Measurements from ENCODE around the gene PKNOX2. TPM values are rescaled to one million over a fixed set of nuclear protein-coding genes. Genes with fewer than 3 reads are reported as not detected.

The PKNOX2 gene
- total and polyA plus RNA-seq, 2 of the 4 experiments (the other 2 are of a cell fraction): 0.72 to 2.3 TPM

GRCh38 chr11:125297346-125297915 lies 132.9 kb downstream of the PKNOX2 start:
- no peak overlapping the region for H2AK5ac ChIP-seq (ENCODE audit: low read depth, low read length)
- H4K20me1 ChIP-seq (ENCODE audit: insufficient read depth, low read length): no peaks in the 10 kb centered on the region
- H3K18ac ChIP-seq (ENCODE audit: low read depth, low read length): no peak overlapping the region
- H3K23ac ChIP-seq (ENCODE audit: low read depth, low read length): no peak overlapping the region
- H2AK9ac ChIP-seq (replicated peaks; ENCODE audit: low read depth, low read length, poor library complexity): no peak overlapping the region
- no peak overlapping the region for H4K91ac ChIP-seq (ENCODE audit: insufficient read depth, low read depth, low read length)
- TF ChIP-seq CEBPB (IDR thresholded peaks at IDR 0.05; ENCODE audit: low read depth, low read length) (no peak), RCOR1 (IDR thresholded peaks at IDR 0.05; ENCODE audit: insufficient replicate concordance, low read length) (no peak), CHD1 (IDR thresholded peaks at IDR 0.05; ENCODE audit: low read depth, low read length) (no peak), USF2 (IDR thresholded peaks at IDR 0.05; ENCODE audit: low read depth, low read length) (no peak), BHLHE40 (IDR thresholded peaks at IDR 0.05; ENCODE audit: low read depth, low read length) (no peak), RAD21 (IDR thresholded peaks at IDR 0.05; ENCODE audit: low read length) (no peak)
- TF ChIP-seq, protein P1, sequence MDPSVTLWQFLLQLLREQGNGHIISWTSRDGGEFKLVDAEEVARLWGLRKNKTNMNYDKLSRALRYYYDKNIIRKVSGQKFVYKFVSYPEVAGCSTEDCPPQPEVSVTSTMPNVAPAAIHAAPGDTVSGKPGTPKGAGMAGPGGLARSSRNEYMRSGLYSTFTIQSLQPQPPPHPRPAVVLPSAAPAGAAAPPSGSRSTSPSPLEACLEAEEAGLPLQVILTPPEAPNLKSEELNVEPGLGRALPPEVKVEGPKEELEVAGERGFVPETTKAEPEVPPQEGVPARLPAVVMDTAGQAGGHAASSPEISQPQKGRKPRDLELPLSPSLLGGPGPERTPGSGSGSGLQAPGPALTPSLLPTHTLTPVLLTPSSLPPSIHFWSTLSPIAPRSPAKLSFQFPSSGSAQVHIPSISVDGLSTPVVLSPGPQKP (IDR thresholded peaks at IDR 0.05; ENCODE audit: borderline replicate concordance, low read depth, low read length): no peak
- DNase-seq (no peak), ATAC-seq (ENCODE audit: low read depth) (no peak)
- H2BK120ac ChIP-seq (ENCODE audit: low read depth, low read length): no peak overlapping the region
- intact Hi-C loops (cut with micrococcal nuclease): no loop called here
- ChIA-PET POLR2A (ENCODE audit: unreplicated experiment) (interaction anchor here (0.5 kb wide), 1 partner anchor 41 kb away, joined by 3 read pairs; no protein-coding TSS in a partner anchor), CTCF (no interaction called here)
- no peak overlapping the region for H3K14ac ChIP-seq (replicated peaks; ENCODE audit: low read depth, low read length)
- H4K8ac ChIP-seq (ENCODE audit: low read depth in 2 of 2, low read length in 2 of 2): no peak overlapping the region
- no peak overlapping the region for H3K4me2 ChIP-seq (ENCODE audit: low read depth, low read length)
- H2BK5ac ChIP-seq (ENCODE audit: low read depth, low read length, poor library complexity, severe bottlenecking): no peak overlapping the region
- dilution Hi-C loops (cut with HindIII; ENCODE audit: low sequenced_read_pairs, unreplicated experiment): no loop called here
- in situ Hi-C loops (cut with MboI; ENCODE audit: low sequenced_read_pairs): no loop called here
- H3K56ac ChIP-seq (ENCODE audit: extremely low read depth, insufficient read depth, low read length): no peak overlapping the region
- WGBS, 2 experiments (ENCODE audit: extremely low coverage in 2 of 2, insufficient read length in 1 of 2): 87% methylated on average over 4 of the region's 7 CpGs; no CpG with 5 or more reads in 1 of the 2 experiments
- no peak overlapping the region for H2AFZ ChIP-seq (replicated peaks; ENCODE audit: low read length, poor library complexity)
- no peaks in the 10 kb centered on the region for H3K9me3 ChIP-seq (ENCODE audit: control insufficient read depth, insufficient read depth, low read length)
- H3K4me3 ChIP-seq (ENCODE audit: insufficient read depth, low read depth, low read length): no peak overlapping the region
- H3K27ac ChIP-seq (ENCODE audit: insufficient read depth, low read length): no peak overlapping the region
- H3K79me1 ChIP-seq (ENCODE audit: low read depth in 1 of 2, low read length in 2 of 2): no peaks in the 10 kb centered on the region
- H3K9me1 ChIP-seq (ENCODE audit: insufficient read depth, low read length): no peaks in the 10 kb centered on the region; the same call in 1 of the 2 replicates
- H3K36me3 ChIP-seq (ENCODE audit: control insufficient read depth, insufficient read depth, low read length): no peaks in the 10 kb centered on the region
- H2BK15ac ChIP-seq (ENCODE audit: low read depth, low read length): no peak overlapping the region
- BruUV-seq (replicated peaks): no TSS peak
- H4K5ac ChIP-seq (ENCODE audit: low read depth, low read length): no peak overlapping the region
- no peak overlapping the region for H3K9ac ChIP-seq (ENCODE audit: low read depth, low read length)
- peaks cover 9% of the 10 kb centered on the region for H3K27me3 ChIP-seq (ENCODE audit: control insufficient read depth, insufficient read depth, low read length)
- H2BK20ac ChIP-seq (ENCODE audit: low read depth, low read length): no peak overlapping the region
- H3K4me1 ChIP-seq (ENCODE audit: control insufficient read depth, insufficient read depth, low read length): peaks cover 4% of the 10 kb centered on the region; the same call in 1 of the 2 replicates
- H3K4ac ChIP-seq (ENCODE audit: low read depth, low read length): no peak overlapping the region

Data from IMR-90 (cell line).